ENCODE measurements around the gene SNRNP48.

Gene SNRNP48

DNA sequence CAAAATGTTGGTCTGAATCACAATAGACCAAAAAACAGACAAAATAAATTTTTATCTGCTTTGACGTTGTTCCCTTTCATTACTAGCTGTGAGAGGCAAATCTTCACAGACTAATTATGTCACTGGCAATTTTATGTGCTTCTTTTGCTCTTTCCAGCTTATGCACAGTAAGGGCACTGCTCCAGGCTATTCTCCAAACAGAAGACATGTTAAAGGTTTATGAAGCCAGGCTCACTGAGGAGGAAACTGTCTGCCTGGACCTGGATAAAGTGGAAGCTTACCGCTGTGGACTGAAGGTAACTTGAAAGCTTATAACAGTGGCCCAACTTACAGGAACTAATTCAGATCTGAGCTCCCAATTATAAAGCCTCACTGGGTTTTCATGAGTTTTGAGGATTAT is 15.5 kb upstream of the SNRNP48 start:
- peaks cover 84 to 97% of the 10 kb centered on the region in 2 experiments for H3K36me3 ChIP-seq (ENCODE audit: control insufficient read depth in 2 of 2, insufficient read depth in 1 of 2, low read length in 2 of 2)
- ChIA-PET CTCF (interaction anchor here (1.0 to 1.5 kb wide), 5 partner anchors 8 to 485 kb away, joined by 3 to 4 read pairs (median 3); no protein-coding TSS in a partner anchor), POLR2A (interaction anchor here (0.6 to 1.7 kb wide), 2 partner anchors 15 to 298 kb away, joined by 3 to 7 read pairs; partner anchors contain the start of gene SNRNP48)

DNA sequence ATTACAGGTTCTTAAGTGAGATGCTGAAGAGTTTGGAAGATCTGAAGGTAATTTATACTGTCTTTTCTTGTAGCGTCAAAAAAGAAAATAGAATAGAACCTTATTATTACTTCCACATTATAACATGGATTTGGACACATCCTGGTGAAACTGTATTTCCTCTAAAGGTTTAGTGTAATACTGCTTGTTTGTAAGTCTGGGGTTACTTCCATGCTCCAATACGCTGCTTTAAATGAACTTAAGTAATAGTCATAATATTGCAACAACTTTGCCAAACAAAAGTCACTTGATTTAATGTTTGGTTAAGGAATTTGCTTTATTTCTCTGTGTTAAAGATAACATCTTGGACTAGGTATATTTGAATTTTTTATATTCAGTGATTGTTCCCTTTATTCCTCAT is 11.5 kb upstream of the SNRNP48 start:
- TF ChIP-seq BCL11B (tag by site-specific recombination; IDR thresholded peaks at IDR 0.05; ENCODE audit: low read depth): no peak
- no peak for TF ChIP-seq ZBTB20 (tag by site-specific recombination; IDR thresholded peaks at IDR 0.05)
- no peak for TF ChIP-seq ZNF416 (tag by site-specific recombination; IDR thresholded peaks at IDR 0.05)
- TF ChIP-seq SP3 (tag by site-specific recombination; IDR thresholded peaks at IDR 0.05): no peak
- TF ChIP-seq GFI1B (tag by site-specific recombination; IDR thresholded peaks at IDR 0.05): no peak
- no peak for TF ChIP-seq ZNF555 (tag by site-specific recombination; conservative IDR thresholded peaks at IDR 0.05)
- TF ChIP-seq ZNF837 (tag by site-specific recombination; IDR thresholded peaks at IDR 0.05): no peak
- TF ChIP-seq, protein P1, sequence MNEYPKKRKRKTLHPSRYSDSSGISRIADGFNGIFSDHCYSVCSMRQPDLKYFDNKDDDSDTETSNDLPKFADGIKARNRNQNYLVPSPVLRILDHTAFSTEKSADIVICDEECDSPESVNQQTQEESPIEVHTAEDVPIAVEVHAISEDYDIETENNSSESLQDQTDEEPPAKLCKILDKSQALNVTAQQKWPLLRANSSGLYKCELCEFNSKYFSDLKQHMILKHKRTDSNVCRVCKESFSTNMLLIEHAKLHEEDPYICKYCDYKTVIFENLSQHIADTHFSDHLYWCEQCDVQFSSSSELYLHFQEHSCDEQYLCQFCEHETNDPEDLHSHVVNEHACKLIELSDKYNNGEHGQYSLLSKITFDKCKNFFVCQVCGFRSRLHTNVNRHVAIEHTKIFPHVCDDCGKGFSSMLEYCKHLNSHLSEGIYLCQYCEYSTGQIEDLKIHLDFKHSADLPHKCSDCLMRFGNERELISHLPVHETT (tag by site-specific recombination; IDR thresholded peaks at IDR 0.05): no peak
- TF ChIP-seq OSR2 (tag by site-specific recombination; IDR thresholded peaks at IDR 0.05): no peak
- no peak for TF ChIP-seq ZBTB17 (tag by site-specific recombination; IDR thresholded peaks at IDR 0.05)
- TF ChIP-seq ZNF221 (tag by site-specific recombination; IDR thresholded peaks at IDR 0.05; ENCODE audit: borderline replicate concordance): no peak
- no peak for TF ChIP-seq TCF7L2 (IDR thresholded peaks at IDR 0.05; ENCODE audit: borderline replicate concordance, low read depth, low read length)
- no peak for TF ChIP-seq ZNF510 (tag by site-specific recombination; IDR thresholded peaks at IDR 0.05; ENCODE audit: insufficient replicate concordance)
- TF ChIP-seq, protein P2, sequence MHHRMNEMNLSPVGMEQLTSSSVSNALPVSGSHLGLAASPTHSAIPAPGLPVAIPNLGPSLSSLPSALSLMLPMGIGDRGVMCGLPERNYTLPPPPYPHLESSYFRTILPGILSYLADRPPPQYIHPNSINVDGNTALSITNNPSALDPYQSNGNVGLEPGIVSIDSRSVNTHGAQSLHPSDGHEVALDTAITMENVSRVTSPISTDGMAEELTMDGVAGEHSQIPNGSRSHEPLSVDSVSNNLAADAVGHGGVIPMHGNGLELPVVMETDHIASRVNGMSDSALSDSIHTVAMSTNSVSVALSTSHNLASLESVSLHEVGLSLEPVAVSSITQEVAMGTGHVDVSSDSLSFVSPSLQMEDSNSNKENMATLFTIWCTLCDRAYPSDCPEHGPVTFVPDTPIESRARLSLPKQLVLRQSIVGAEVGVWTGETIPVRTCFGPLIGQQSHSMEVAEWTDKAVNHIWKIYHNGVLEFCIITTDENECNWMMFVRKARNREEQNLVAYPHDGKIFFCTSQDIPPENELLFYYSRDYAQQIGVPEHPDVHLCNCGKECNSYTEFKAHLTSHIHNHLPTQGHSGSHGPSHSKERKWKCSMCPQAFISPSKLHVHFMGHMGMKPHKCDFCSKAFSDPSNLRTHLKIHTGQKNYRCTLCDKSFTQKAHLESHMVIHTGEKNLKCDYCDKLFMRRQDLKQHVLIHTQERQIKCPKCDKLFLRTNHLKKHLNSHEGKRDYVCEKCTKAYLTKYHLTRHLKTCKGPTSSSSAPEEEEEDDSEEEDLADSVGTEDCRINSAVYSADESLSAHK (tag by site-specific recombination; IDR thresholded peaks at IDR 0.05): no peak
- TF ChIP-seq RBAK (tag by site-specific recombination; IDR thresholded peaks at IDR 0.05): no peak
- TF ChIP-seq ZNF792 (tag by site-specific recombination; IDR thresholded peaks at IDR 0.05): no peak
- TF ChIP-seq, protein P3, sequence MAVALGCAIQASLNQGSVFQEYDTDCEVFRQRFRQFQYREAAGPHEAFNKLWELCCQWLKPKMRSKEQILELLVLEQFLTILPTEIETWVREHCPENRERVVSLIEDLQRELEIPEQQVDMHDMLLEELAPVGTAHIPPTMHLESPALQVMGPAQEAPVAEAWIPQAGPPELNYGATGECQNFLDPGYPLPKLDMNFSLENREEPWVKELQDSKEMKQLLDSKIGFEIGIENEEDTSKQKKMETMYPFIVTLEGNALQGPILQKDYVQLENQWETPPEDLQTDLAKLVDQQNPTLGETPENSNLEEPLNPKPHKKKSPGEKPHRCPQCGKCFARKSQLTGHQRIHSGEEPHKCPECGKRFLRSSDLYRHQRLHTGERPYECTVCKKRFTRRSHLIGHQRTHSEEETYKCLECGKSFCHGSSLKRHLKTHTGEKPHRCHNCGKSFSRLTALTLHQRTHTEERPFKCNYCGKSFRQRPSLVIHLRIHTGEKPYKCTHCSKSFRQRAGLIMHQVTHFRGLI (tag by site-specific recombination; IDR thresholded peaks at IDR 0.05): no peak
- TF ChIP-seq, protein P4, sequence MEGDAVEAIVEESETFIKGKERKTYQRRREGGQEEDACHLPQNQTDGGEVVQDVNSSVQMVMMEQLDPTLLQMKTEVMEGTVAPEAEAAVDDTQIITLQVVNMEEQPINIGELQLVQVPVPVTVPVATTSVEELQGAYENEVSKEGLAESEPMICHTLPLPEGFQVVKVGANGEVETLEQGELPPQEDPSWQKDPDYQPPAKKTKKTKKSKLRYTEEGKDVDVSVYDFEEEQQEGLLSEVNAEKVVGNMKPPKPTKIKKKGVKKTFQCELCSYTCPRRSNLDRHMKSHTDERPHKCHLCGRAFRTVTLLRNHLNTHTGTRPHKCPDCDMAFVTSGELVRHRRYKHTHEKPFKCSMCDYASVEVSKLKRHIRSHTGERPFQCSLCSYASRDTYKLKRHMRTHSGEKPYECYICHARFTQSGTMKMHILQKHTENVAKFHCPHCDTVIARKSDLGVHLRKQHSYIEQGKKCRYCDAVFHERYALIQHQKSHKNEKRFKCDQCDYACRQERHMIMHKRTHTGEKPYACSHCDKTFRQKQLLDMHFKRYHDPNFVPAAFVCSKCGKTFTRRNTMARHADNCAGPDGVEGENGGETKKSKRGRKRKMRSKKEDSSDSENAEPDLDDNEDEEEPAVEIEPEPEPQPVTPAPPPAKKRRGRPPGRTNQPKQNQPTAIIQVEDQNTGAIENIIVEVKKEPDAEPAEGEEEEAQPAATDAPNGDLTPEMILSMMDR (tag by site-specific recombination; IDR thresholded peaks at IDR 0.05): no peak
- Histone ChIP-seq H3K36me3 (ENCODE audit: control insufficient read depth in 2 of 2, insufficient read depth in 1 of 2, low read length in 2 of 2) (peaks cover 86 to 97% of the 10 kb centered on the region in 2 experiments), H3K4me3 (ENCODE audit: low read depth, low read length) (no peak overlapping the region), H3K9me3 (ENCODE audit: control insufficient read depth, insufficient read depth, low read depth, low read length) (no peaks in the 10 kb centered on the region; the same call in 1 of the 2 replicates), H3K27ac (ENCODE audit: extremely low read depth, low read depth, low read length) (no peak overlapping the region), H3K4me1 (ENCODE audit: control insufficient read depth, insufficient read depth, low read length) (no peaks in the 10 kb centered on the region)
- CTCF ChIA-PET: interaction anchor here (1.8 kb wide), 1 partner anchor 12 kb away, joined by 5 read pairs; the partner anchor contains the start of gene SNRNP48
- POLR2A ChIA-PET: no interaction called here

More for the DNA sequence above, 15.5 kb upstream of the SNRNP48 start:
- Histone ChIP-seq H3K9me3 (ENCODE audit: control insufficient read depth, insufficient read depth, low read depth, low read length) (no peaks in the 10 kb centered on the region), H3K4me3 (ENCODE audit: low read depth, low read length) (no peak overlapping the region), H3K4me1 (ENCODE audit: control insufficient read depth, insufficient read depth, low read length) (no peaks in the 10 kb centered on the region), H3K27ac (ENCODE audit: extremely low read depth, low read depth, low read length) (no peak overlapping the region)
- TF ChIP-seq ZNF843 (tag by site-specific recombination; IDR thresholded peaks at IDR 0.05) (no peak), BCL11A (tag by site-specific recombination; IDR thresholded peaks at IDR 0.05; ENCODE audit: low read depth) (no peak), ZNF830 (tag by site-specific recombination; IDR thresholded peaks at IDR 0.05; ENCODE audit: low read depth) (no peak), KLF8 (tag by site-specific recombination; IDR thresholded peaks at IDR 0.05) (no peak), GLI2 (tag by site-specific recombination; IDR thresholded peaks at IDR 0.05; ENCODE audit: borderline replicate concordance, low read depth) (no peak), ZBTB1 (tag by site-specific recombination; IDR thresholded peaks at IDR 0.05) (no peak), ZNF596 (tag by site-specific recombination; IDR thresholded peaks at IDR 0.05) (no peak)
